A549 (cell line): Measurements from ENCODE around the gene SOX6.

Experiments
- MYC ChIP-seq: IDR thresholded peaks from 2 replicates; pipeline ENCODE4 v1.6.1; 2012; ENCODE audit warnings: mild to moderate bottlenecking, inconsistent platforms, low read length, improper control_type of control experiment, borderline replicate concordance
- POLR2A ChIP-seq: IDR thresholded peaks from 2 replicates; pipeline ENCODE4 v1.6.1; 2012; ENCODE audit warnings: mild to moderate bottlenecking, low read length
- RAD21 ChIP-seq, 2 experiments: fragments of >200 bp in 1 of 2; sonication (Bioruptor Twin) in 1 of 2; formaldehyde crosslinking in 1 of 2; IDR thresholded peaks in 1 of 2; conservative IDR thresholded peaks in 1 of 2; 2 replicates in 1 of 2; 3 replicates in 1 of 2; pipeline ENCODE4 v1.6.1; 2012 to 2018; ENCODE audit warnings: inconsistent platforms in 1 of 2
- RCOR1 ChIP-seq: fragments of 150-350 bp; IDR thresholded peaks from 2 replicates; pipeline ENCODE4 v1.6.1; 2014; ENCODE audit warnings: antibody characterized with exemption, low read length, low read depth
- REST ChIP-seq: fragments of 200-600 bp; sonication (generic); IDR thresholded peaks from 2 replicates; pipeline ENCODE4 v1.6.1; 2016; ENCODE audit warnings: antibody characterized with exemption, mild to moderate bottlenecking, moderate library complexity
- TF ChIP-seq, protein P1 (sequence below): fragments of >200 bp; sonication (Bioruptor Twin); formaldehyde crosslinking; IDR thresholded peaks from 3 replicates; pipeline ENCODE4 v1.5.1; 2016

DNA sequence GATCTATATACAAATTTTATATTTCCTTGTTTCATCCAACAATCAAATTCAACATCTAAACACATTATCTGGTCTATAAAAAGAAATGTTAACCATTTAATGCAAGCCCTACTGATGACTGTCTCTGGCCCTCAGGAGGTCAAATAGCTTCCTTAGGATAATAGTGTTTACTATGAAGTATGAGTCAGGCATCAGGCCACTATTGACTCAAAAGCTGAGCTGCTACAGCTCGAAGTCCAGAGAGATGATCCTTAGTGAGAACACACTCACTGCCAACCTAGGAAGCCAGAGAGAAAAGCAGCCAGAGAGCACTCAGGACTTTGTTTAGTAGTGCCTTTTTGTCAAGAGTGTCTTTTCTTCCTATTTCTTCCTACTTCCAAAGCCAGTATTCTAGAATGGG, 171.8 kb downstream of the SOX6 start:
- TF ChIP-seq REST (no peak), MYC (no peak), RAD21 (conservative IDR thresholded peaks at IDR 0.05 in 1 of 2, IDR thresholded peaks at IDR 0.05 in 1 of 2) (peak in 1 of 2 experiments; percentile 22; a peak in 1 of 5 replicates), POLR2A (no peak), RCOR1 (no peak)
- TF ChIP-seq, protein P1, sequence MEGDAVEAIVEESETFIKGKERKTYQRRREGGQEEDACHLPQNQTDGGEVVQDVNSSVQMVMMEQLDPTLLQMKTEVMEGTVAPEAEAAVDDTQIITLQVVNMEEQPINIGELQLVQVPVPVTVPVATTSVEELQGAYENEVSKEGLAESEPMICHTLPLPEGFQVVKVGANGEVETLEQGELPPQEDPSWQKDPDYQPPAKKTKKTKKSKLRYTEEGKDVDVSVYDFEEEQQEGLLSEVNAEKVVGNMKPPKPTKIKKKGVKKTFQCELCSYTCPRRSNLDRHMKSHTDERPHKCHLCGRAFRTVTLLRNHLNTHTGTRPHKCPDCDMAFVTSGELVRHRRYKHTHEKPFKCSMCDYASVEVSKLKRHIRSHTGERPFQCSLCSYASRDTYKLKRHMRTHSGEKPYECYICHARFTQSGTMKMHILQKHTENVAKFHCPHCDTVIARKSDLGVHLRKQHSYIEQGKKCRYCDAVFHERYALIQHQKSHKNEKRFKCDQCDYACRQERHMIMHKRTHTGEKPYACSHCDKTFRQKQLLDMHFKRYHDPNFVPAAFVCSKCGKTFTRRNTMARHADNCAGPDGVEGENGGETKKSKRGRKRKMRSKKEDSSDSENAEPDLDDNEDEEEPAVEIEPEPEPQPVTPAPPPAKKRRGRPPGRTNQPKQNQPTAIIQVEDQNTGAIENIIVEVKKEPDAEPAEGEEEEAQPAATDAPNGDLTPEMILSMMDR, result no peak
